ENCODE data around the gene CD4. TPM values are rescaled to one million over a fixed set of nuclear protein-coding genes. Genes with fewer than 3 reads are reported as not detected.

CD4 gene
- total RNA-seq, 1 donor from 2014 or later, result 0.70 TPM

GRCh38 chr12:6822426-6823135 is 33.3 kb downstream of the CD4 start:
- Mint-ChIP-seq H3K9me3 (ENCODE audit: low read depth) (no peaks in the 10 kb centered on the region), H3K27ac (ENCODE audit: unreplicated experiment) (no peak overlapping the region), H3K36me3 (ENCODE audit: low read depth) (no peaks in the 10 kb centered on the region), H3K4me1 (ENCODE audit: low read depth) (peaks cover 52% of the 10 kb centered on the region), H3K4me3 (ENCODE audit: unreplicated experiment) (peak overlapping the region; percentile 78), H3K27me3 (ENCODE audit: low read depth) (peaks cover 3% of the 10 kb centered on the region)
- no peak for DNase-seq (ENCODE audit: low spot score)
- TF ChIP-seq, protein P1, sequence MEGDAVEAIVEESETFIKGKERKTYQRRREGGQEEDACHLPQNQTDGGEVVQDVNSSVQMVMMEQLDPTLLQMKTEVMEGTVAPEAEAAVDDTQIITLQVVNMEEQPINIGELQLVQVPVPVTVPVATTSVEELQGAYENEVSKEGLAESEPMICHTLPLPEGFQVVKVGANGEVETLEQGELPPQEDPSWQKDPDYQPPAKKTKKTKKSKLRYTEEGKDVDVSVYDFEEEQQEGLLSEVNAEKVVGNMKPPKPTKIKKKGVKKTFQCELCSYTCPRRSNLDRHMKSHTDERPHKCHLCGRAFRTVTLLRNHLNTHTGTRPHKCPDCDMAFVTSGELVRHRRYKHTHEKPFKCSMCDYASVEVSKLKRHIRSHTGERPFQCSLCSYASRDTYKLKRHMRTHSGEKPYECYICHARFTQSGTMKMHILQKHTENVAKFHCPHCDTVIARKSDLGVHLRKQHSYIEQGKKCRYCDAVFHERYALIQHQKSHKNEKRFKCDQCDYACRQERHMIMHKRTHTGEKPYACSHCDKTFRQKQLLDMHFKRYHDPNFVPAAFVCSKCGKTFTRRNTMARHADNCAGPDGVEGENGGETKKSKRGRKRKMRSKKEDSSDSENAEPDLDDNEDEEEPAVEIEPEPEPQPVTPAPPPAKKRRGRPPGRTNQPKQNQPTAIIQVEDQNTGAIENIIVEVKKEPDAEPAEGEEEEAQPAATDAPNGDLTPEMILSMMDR (IDR thresholded peaks at IDR 0.05), result no peak

GRCh38 chr12:6823182-6824084 is 34.1 kb downstream of the CD4 start:
- no peaks in the 10 kb centered on the region for H3K9me3 Mint-ChIP-seq (ENCODE audit: low read depth)
- no peak overlapping the region for H3K4me3 Mint-ChIP-seq (ENCODE audit: unreplicated experiment)
- TF ChIP-seq, protein P1 (IDR thresholded peaks at IDR 0.05), result no peak
- peak overlapping the region; percentile 10 for H3K27ac Mint-ChIP-seq (ENCODE audit: unreplicated experiment)
- peaks cover 56% of the 10 kb centered on the region for H3K4me1 Mint-ChIP-seq (ENCODE audit: low read depth)
- H3K27me3 Mint-ChIP-seq (ENCODE audit: low read depth), result no peaks in the 10 kb centered on the region
- no peak for DNase-seq (ENCODE audit: low spot score)
- no peaks in the 10 kb centered on the region for H3K36me3 Mint-ChIP-seq (ENCODE audit: low read depth)

GRCh38 chr12:6824085-6824775 is 34.9 kb downstream of the CD4 start:
- no peak for DNase-seq (ENCODE audit: low spot score)

DNA sequence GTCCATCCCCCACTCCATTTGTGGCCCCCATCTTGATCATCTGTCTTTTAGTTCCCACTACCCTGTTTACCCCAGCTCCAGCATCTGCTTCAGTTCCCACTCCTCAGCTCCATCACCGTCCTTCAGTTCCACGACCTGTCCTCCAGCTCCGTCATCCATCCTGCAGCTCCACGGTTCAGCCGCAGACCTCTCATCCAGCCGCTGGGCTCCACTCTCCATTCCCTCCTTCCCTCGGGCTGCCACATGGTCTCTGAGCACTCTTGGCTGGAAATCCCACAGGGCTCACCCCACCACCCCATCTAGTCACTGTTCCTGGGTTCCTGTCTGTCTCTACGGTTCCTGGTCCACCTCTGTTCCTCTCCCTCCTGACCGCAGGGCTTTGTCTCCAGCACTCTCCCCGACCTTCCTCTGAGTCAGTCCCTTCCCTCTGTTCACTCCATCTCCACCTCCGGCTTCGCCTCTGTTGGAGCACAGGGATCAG is 35.6 kb downstream of the CD4 start:
- H3K36me3 Mint-ChIP-seq (ENCODE audit: low read depth), result no peaks in the 10 kb centered on the region
- H3K9me3 Mint-ChIP-seq (ENCODE audit: low read depth), result no peaks in the 10 kb centered on the region
- TF ChIP-seq, protein P1 (IDR thresholded peaks at IDR 0.05), result no peak
- no peak overlapping the region for H3K4me3 Mint-ChIP-seq (ENCODE audit: unreplicated experiment)
- H3K27me3 Mint-ChIP-seq (ENCODE audit: low read depth), result no peaks in the 10 kb centered on the region
- H3K27ac Mint-ChIP-seq (ENCODE audit: unreplicated experiment), result no peak overlapping the region
- peaks cover 55% of the 10 kb centered on the region for H3K4me1 Mint-ChIP-seq (ENCODE audit: low read depth)
- DNase-seq (ENCODE audit: low spot score), result no peak

More at GRCh38 chr12:6824085-6824775, 34.9 kb downstream of the CD4 start:
- TF ChIP-seq, protein P1 (IDR thresholded peaks at IDR 0.05), result no peak
- Mint-ChIP-seq H3K4me1 (ENCODE audit: low read depth) (peaks cover 56% of the 10 kb centered on the region), H3K36me3 (ENCODE audit: low read depth) (no peaks in the 10 kb centered on the region), H3K4me3 (ENCODE audit: unreplicated experiment) (no peak overlapping the region), H3K27me3 (ENCODE audit: low read depth) (no peaks in the 10 kb centered on the region), H3K9me3 (ENCODE audit: low read depth) (no peaks in the 10 kb centered on the region), H3K27ac (ENCODE audit: unreplicated experiment) (no peak overlapping the region)
